Umbilical cord (tissue), 2 donors: Measurements from ENCODE around the gene GRP. TPM values are rescaled to one million over a fixed set of nuclear protein-coding genes. Genes with fewer than 3 reads are reported as not detected.

Experiments
- DNase-seq: peaks from one replicate; pipeline ENCODE4 v3.0.0-alpha.2; 2015; ENCODE audit warnings: low spot score
- total RNA-seq: library from RNA; depleted of rRNA; stranded (reverse); fragments of >200 nt; gene quantifications from one replicate; pipeline ENCODE4 v1.2.3, GENCODE V29; 2014; ENCODE audit warnings: low replicate concordance; ENCODE audit not compliant: insufficient read depth

GRP gene
- total RNA-seq = not detected

- DNase-seq = no peak
Measured at GRCh38 chr18:59219672-59220163, at the start of gene GRP. GRP (plus strand) TSS chr18:59220158; CDS start chr18:59220266, 108 bp downstream.

- no peak for DNase-seq
Measured at GRCh38 chr18:59172664-59173249, 47.2 kb upstream of the GRP start.

DNA sequence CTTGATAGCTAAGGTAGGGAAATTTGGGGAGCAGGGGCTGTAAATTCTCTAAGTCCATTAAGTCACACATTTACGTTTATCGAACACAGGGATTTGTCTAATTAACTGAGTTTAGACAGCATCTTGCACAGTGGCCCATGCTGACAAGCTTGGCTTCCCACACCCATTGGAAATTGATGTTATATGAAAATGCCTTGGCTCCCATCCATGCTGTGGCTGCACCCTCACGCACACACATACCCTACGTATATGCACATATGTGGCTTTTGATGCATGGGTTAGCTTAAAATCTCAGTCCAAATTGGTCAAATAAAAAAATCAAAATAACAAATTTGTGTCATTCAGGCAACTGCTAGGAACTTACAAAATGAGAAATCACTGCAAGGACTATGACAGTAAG, 42.5 kb upstream of the GRP start:
- DNase-seq = no peak

GRCh38 chr18:59180150-59180845, 39.7 kb upstream of the GRP start:
- DNase-seq = peak; percentile 77

DNA sequence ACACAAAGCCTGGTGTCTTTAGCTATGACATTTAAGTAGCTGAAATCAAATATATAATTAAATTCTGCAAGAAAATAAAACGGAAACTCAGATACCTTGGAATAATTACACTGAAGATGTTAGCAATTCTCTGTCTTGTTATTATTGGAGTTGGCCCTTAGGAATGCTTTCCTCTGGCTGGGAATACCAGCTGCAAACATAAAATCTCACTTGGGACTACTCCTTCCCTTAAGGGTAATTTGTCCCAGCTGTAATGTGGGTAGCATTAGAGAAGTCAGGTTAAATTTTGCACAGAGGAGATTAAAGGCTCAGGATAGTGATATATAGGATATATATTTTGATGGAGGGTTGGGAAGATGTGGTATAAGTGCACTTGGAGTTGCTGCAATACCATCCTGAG, 37.3 kb upstream of the GRP start:
- no peak for DNase-seq

DNA sequence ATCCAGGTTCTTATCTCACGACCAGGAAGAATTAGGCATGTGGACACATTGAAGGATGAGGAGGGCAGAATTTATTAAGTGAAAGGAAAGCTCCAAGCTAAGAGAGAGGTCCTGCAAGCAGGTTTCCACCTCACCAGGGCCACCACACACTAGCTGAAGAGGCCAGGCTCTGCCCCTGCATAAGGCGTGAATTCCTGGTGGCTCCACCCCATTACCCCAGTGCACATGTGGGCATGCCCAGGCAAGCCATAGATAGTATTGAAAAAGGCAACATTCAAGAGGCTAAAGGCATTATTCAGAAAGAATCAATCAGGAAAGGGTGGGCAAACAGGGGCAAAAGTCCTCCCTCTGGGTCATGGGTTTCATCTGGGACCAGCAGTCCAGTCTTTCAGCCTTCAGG, 30.9 kb upstream of the GRP start:
- no peak for DNase-seq

DNA sequence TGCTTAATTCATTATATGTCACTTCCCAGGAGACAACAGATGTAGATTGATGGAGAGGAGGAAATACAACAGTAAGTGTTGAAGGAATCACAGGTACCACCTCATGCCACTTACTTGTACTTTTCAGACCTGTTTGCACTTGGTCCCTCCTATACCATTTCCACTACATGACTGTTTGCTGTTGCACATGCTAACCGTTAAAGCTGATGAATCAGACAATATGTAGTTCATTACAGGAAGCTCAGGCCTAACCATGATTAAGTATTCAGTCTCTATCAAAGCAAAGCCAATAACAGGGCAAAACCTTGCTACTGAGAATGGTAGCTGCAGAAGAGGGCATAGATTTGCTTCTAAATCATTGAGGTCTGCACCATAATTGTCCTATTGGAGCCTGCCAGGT, 30.2 kb upstream of the GRP start:
- no peak for DNase-seq

DNA sequence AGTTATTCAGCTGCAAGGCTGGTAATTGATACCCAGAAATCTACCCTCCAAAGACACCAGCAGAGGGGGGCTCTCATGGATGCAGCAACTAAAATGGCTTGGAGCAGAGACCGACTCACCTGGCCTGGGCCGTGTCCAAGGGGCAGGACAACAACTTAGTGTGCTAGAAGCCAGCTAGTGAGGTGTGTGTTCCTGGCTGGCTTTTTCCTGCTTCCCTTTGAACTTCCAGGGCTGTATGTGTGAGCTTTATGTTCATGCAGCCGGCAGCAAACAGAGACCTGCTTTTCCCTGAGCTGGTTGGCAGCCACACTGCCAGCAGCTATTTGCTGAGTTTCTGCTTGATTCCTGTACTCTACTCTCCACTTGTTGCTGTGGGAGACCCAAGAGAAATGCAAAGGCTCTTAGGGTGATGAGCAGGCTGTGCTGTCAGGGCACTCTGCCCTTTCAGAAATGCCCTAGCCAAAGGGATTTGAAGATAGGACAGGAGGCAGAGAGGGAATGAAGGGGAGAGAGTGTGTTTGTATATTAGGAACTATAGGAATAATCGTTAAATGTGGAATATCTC, 23.7 kb upstream of the GRP start:
- DNase-seq = no peak

DNA sequence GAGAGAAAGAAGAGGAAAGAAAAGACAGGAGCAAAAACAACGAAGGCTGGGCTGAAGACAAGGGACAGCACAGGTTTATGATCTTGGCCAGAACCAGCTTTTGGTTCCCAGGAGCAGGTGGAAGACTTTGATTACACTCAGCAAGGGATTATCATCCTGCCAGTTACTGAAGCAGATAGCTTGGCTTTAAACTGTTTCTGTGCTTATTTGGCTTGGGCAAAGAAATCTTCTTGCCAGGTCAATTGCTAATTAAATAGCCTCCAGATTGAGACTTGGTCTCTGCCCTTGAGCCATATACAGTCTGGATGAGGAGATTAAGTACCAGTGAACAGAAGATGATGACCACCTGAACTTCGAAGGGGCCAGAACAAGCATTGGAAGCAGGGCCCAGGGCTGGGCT, 22.3 kb upstream of the GRP start:
- no peak for DNase-seq

DNA sequence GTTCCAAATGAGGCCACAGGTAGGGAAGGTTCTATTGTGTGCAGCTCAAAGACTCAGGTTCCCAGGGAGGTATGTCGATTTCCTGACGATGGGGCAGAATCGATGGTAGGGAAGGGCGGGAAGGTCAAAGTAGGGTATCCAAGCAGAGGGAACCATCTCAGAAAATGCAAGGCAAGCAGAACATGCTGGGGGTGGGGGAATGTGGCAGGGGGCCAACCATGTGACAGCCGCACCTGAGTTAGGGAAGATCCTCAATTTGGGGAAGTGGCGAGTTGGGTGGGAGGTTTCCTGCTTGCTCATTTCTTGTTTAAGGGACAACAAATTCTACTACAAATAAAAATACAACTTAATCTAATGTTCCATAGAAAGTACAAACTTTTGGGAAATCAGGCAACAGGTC, 21.7 kb upstream of the GRP start:
- DNase-seq = no peak

DNA sequence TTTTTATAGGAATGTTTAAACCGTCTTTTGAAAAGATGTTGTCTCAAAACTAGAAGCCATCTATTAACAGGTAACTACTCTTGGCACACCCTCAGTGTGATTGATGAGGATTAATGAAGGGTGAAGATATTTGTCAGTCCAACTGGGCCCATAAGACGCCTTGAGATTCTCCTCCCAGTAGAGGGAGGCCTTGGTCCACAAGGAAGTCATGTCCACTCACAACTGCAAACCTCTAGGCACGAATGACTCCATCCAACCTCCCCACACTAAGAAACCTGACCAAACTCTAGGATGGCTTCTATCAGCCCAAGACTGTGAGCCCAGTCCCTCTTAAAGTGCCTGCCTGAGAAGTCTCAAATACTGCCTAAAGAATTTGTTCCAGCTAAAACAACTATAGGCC, 19.2 kb upstream of the GRP start:
- DNase-seq = no peak

DNA sequence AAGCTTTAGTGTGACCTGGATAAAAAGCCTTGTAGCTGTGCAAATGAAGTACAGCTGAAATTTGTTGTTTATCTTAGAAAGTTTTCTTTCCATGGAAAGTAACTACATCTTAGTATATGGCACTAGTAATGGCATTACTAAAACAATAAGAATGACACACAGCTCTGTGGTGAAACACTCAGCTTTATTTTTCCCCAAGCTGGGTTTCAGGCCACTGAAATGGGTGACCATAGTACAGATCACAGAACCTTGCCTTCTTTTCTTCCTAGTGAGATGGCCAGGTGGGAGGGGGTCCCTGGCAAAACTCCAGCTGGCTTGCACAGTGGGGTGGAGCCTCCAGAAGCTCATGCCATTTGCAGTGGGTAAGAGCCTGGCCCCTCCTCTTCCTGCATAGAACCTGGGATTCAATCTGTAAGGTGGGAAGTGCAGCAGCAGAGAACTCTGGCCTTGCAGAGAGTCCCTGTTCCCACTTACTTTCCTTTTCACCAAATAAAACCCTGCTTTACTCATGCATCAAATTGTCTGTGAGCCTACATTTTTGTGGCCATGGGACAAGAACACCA, 17.6 kb upstream of the GRP start:
- DNase-seq = no peak

GRCh38 chr18:59207506-59207905, 12.5 kb upstream of the GRP start:
- DNase-seq = no peak

- no peak for DNase-seq
Measured at GRCh38 chr18:59208602-59209125, 11.3 kb upstream of the GRP start.

GRCh38 chr18:59210299-59210698, 9.7 kb upstream of the GRP start:
- no peak for DNase-seq

- no peak for DNase-seq
Measured at GRCh38 chr18:59211629-59212028, 8.3 kb upstream of the GRP start.

GRCh38 chr18:59218018-59218417, 1.9 kb upstream of the GRP start:
- DNase-seq = no peak

DNA sequence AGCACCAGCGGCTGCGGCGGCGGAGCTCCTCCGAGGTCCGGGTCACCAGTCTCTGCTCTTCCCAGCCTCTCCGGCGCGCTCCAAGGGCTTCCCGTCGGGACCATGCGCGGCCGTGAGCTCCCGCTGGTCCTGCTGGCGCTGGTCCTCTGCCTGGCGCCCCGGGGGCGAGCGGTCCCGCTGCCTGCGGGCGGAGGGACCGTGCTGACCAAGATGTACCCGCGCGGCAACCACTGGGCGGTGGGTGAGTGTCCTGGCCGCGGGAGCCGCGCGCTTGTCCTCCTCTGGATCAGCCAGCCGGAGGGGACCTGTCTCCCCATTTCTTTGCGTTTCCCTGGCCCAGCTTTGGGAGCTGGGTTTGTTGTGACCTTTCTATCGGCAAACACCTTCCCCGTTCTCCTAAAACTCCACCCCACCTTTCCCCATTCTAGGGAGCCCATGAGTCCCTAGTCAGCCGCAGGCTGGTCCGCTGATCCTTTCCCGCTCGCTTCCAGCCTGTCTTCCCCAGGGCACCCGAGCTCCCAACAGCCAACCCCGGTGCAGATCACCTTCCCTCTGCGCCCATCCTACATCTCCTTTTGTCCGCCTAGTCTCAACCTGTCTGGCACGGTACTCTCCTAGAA, 316 bp downstream of the GRP start:
- DNase-seq = no peak

DNA sequence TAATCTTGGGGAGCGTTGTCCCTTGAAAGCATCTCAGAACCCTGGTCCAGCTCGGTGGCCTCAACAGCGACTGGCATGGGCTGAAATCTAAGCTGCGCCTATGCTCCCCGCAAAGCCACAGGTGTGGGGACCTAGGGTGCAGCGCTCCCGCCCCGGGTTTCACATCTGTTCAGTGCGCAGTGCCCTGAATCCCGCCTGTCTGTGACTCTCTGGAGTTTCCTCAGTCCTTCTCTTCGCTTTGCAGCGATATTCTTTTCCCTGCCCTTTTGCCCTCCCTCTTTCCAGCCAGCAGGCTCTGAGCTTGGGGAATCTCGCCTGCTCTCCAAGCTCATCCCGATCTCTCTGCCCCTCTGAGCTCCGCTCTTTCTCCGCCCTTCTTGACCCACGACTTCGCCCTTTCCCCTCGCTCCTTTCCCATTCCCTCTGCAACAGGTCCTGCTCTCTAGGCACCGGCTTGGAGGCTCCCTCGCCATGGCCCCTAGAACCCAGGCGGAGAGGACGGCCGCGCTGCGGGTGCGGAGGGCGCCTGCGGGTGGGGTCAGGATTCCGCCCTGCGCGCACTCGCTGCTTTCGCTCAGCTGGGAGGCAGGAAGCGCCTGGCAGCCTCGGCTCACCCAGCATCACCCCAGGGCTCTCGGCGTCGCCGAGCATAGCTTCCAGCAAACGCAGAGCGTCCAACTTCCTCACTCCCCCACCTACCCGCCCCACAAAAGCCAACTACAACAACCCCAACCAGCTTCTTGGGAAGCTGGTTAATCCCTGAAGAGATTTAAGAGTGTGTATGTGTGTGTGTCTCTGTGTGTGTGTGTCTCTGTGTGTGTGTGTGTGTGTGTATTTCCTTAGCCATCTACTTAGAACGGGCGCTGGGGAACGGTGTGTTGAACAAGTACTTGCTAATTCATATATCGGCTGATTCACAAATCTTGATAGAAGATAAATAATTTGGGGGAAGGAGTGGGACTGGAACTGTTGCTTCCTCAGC, 1.1 kb downstream of the GRP start:
- no peak for DNase-seq

- DNase-seq = no peak
Measured at GRCh38 chr18:59222341-59222740, 2.4 kb downstream of the GRP start.

GRCh38 chr18:59228351-59228750, 8.4 kb downstream of the GRP start:
- DNase-seq = no peak
